ACC112 (cell line): Measurements from ENCODE around the gene MRPL14.

Experiments used
- H2AFZ ChIP-seq: fragments of 200-600 bp; sonication (generic); one replicate; pipeline ENCODE4 v1.6.0; 2017; ENCODE audit warnings: antibody characterized with exemption, low read length; ENCODE audit not compliant: unreplicated experiment
- H3K27ac ChIP-seq: fragments of 200-600 bp; sonication (generic); 2 replicates; pipeline ENCODE4 v1.5.1; 2014; ENCODE audit warnings: low read depth, mild to moderate bottlenecking, antibody characterized with exemption, low read length, moderate library complexity
- H3K27me3 ChIP-seq: fragments of 200-600 bp; sonication (generic); 2 replicates; pipeline ENCODE4 v1.6.1; 2014; ENCODE audit warnings: mild to moderate bottlenecking, antibody characterized with exemption, low read length, moderate library complexity, mixed read lengths; ENCODE audit not compliant: insufficient read depth
- H3K36me3 ChIP-seq: fragments of 200-600 bp; sonication (generic); 2 replicates; pipeline ENCODE4 v1.6.1; 2016; ENCODE audit warnings: mild to moderate bottlenecking, antibody characterized with exemption, low read length, moderate library complexity, mixed read lengths; ENCODE audit not compliant: insufficient read depth
- H3K4me1 ChIP-seq: fragments of 200-600 bp; sonication (generic); one replicate; pipeline ENCODE4 v1.6.1; 2016; ENCODE audit warnings: low read length, mixed read lengths; ENCODE audit not compliant: insufficient read depth, unreplicated experiment, control insufficient read depth
- H3K4me3 ChIP-seq: fragments of 200-600 bp; sonication (generic); 2 replicates; pipeline ENCODE4 v1.5.1; 2014; ENCODE audit warnings: mild to moderate bottlenecking, low read depth, low read length
- H3K79me2 ChIP-seq: fragments of 200-600 bp; sonication (generic); one replicate; pipeline ENCODE4 v1.6.0; 2016; ENCODE audit warnings: low read length; ENCODE audit not compliant: control insufficient read depth, unreplicated experiment, insufficient read depth

Gene MRPL14

GRCh38 chr6:44122801-44123200 is 4.5 kb downstream of the MRPL14 start:
- Histone ChIP-seq H3K36me3 (no peaks in the 10 kb centered on the region), H3K4me1 (peaks cover 63% of the 10 kb centered on the region), H3K27ac (no peak overlapping the region), H2AFZ (no peak overlapping the region), H3K27me3 (no peaks in the 10 kb centered on the region), H3K79me2 (peaks cover 95% of the 10 kb centered on the region), H3K4me3 (no peak overlapping the region)

GRCh38 chr6:44120692-44121443 is 6.4 kb downstream of the MRPL14 start:
- Histone ChIP-seq H3K4me3 (no peak overlapping the region), H3K27ac (no peak overlapping the region), H3K36me3 (no peaks in the 10 kb centered on the region), H2AFZ (no peak overlapping the region), H3K79me2 (peaks cover 99% of the 10 kb centered on the region), H3K27me3 (no peaks in the 10 kb centered on the region), H3K4me1 (peaks cover 80% of the 10 kb centered on the region)

GRCh38 chr6:44119704-44120262 is 7.5 kb downstream of the MRPL14 start:
- Histone ChIP-seq H3K79me2 (peaks cover 97% of the 10 kb centered on the region), H3K27me3 (no peaks in the 10 kb centered on the region), H3K27ac (peak overlapping the region; percentile 14; the same call in 1 of the 2 replicates), H3K36me3 (no peaks in the 10 kb centered on the region), H3K4me1 (peaks cover 76% of the 10 kb centered on the region), H3K4me3 (no peak overlapping the region), H2AFZ (no peak overlapping the region)

- no peak overlapping the region for H2AFZ ChIP-seq
- H3K36me3 ChIP-seq, result peaks cover 9% of the 10 kb centered on the region; the same call in 1 of the 2 replicates
- peaks cover 56% of the 10 kb centered on the region for H3K4me1 ChIP-seq
- peak overlapping the region; percentile 36; the same call in 1 of the 2 replicates for H3K4me3 ChIP-seq
- peak overlapping the region; percentile 72 for H3K27ac ChIP-seq
- no peaks in the 10 kb centered on the region for H3K27me3 ChIP-seq
- peaks cover 78% of the 10 kb centered on the region for H3K79me2 ChIP-seq
Observed at GRCh38 chr6:44117397-44118128, 9.7 kb downstream of the MRPL14 start.

GRCh38 chr6:44116641-44117382 is 10.4 kb downstream of the MRPL14 start:
- Histone ChIP-seq H3K4me3 (peak overlapping the region; percentile 36; the same call in 1 of the 2 replicates), H3K36me3 (peaks cover 15% of the 10 kb centered on the region), H3K79me2 (peaks cover 73% of the 10 kb centered on the region), H3K27me3 (no peaks in the 10 kb centered on the region), H3K27ac (peak overlapping the region; percentile 72), H2AFZ (no peak overlapping the region), H3K4me1 (peaks cover 56% of the 10 kb centered on the region)

- peaks cover 49% of the 10 kb centered on the region for H3K4me1 ChIP-seq
- peaks cover 67% of the 10 kb centered on the region for H3K79me2 ChIP-seq
- H3K4me3 ChIP-seq, result no peak overlapping the region
- peaks cover 18% of the 10 kb centered on the region for H3K36me3 ChIP-seq
- H3K27me3 ChIP-seq, result no peaks in the 10 kb centered on the region
- peak overlapping the region; percentile 72; the same call in 1 of the 2 replicates for H3K27ac ChIP-seq
- H2AFZ ChIP-seq, result no peak overlapping the region
Observed at GRCh38 chr6:44115866-44116265, 11.4 kb downstream of the MRPL14 start.

- Histone ChIP-seq H3K36me3 (peaks cover 18% of the 10 kb centered on the region), H2AFZ (no peak overlapping the region), H3K4me3 (no peak overlapping the region), H3K4me1 (peaks cover 30% of the 10 kb centered on the region), H3K79me2 (peaks cover 45% of the 10 kb centered on the region), H3K27me3 (no peaks in the 10 kb centered on the region), H3K27ac (no peak overlapping the region)
Observed at GRCh38 chr6:44113414-44113813, 13.8 kb downstream of the MRPL14 start.

- Histone ChIP-seq H3K27ac (no peak overlapping the region), H3K79me2 (peaks cover 29% of the 10 kb centered on the region), H2AFZ (no peak overlapping the region), H3K4me3 (no peak overlapping the region), H3K27me3 (no peaks in the 10 kb centered on the region), H3K36me3 (peaks cover 18% of the 10 kb centered on the region), H3K4me1 (peaks cover 13% of the 10 kb centered on the region)
Observed at GRCh38 chr6:44111434-44112417, 15.5 kb downstream of the MRPL14 start.

GRCh38 chr6:44110966-44111365 is 16.3 kb downstream of the MRPL14 start:
- no peak overlapping the region for H3K4me3 ChIP-seq
- no peaks in the 10 kb centered on the region for H3K27me3 ChIP-seq
- peaks cover 22% of the 10 kb centered on the region for H3K79me2 ChIP-seq
- no peak overlapping the region for H2AFZ ChIP-seq
- H3K4me1 ChIP-seq, result peaks cover 5% of the 10 kb centered on the region
- peaks cover 18% of the 10 kb centered on the region for H3K36me3 ChIP-seq
- no peak overlapping the region for H3K27ac ChIP-seq
